ENCODE data around the gene COL9A3.
A peak's percentile ranks its signal among the peaks of the same experiment; 100 is the strongest.

Gene COL9A3

DNA sequence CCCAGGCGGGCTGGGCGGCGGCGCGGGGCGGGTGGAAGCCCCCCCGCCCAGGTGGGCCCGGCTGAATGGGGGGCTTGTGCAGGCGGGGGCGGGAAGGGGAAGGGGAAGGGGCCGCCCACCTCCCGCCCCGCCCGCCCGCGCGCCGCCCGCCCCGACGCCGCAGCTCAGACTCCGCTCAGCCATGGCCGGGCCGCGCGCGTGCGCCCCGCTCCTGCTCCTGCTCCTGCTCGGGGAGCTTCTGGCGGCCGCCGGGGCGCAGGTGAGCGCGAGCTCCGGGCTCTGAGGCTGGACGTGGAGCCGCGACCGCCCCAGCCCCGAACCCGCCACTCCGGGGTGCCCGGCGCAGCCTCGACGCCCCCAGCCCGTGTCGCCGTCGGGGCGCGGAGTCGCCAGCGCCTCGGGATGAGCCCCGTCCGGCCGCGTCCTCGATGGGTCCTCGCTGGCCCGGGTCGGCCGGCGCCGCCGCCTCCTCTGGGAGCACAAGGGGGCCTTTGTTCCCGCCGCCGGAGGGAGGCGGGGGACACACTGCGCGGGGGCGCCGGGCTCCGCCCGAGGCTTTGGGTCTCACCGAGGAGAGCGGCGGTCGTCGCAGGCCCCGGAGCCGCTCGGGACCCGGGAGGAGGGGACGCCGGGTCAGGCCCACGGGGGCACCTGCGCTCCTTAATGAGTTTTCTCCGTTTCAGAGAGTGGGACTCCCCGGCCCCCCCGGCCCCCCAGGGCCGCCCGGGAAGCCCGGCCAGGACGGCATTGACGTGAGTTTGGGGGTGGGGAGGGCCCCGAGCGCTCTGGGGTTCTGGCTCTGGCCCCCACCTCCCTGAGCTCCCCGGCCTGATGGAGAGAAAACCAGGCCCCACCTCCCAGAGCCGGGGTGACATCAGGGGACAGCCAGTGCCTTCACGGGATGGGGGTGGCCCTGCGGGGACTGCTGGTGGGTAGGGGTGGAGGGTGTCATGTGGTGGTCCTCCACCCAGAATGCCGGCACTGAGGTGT is at the start of gene COL9A3:
Gene COL9A3, plus strand, starts transcription at position 167 of the 990 bp plus-strand sequence. Its CDS starts 15 bp downstream, at position 182.
- DNase-seq = no peak

- DNase-seq = no peak
Observed at GRCh38 chr20:62768234-62768546, 48.7 kb upstream of the COL9A3 start.

GRCh38 chr20:62768551-62769287 is 48.1 kb upstream of the COL9A3 start:
- DNase-seq = no peak

GRCh38 chr20:62769346-62770071 is 47.3 kb upstream of the COL9A3 start:
- DNase-seq = no peak

- no peak for DNase-seq
Observed at GRCh38 chr20:62770111-62770910, 46.5 kb upstream of the COL9A3 start.

DNA sequence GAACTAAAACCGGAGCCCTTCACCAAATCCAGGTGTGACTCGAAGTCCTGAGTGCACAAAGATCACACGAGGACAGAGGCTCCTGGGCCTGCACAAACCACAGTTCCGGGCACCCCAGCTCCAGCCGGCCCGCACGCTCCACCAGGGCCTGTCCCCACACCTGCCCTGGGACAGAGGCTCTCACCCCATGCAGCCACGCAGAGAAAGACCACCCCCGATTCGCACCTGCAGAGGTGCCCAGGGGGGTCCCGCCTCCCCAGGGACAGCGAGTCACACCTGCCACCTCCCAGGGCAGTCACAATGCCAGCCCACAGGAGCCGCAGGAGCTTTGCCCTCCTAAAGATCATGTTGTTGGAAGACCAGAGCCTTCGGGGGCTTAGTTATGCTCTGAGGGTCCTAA is 45.9 kb upstream of the COL9A3 start:
- DNase-seq = no peak

DNA sequence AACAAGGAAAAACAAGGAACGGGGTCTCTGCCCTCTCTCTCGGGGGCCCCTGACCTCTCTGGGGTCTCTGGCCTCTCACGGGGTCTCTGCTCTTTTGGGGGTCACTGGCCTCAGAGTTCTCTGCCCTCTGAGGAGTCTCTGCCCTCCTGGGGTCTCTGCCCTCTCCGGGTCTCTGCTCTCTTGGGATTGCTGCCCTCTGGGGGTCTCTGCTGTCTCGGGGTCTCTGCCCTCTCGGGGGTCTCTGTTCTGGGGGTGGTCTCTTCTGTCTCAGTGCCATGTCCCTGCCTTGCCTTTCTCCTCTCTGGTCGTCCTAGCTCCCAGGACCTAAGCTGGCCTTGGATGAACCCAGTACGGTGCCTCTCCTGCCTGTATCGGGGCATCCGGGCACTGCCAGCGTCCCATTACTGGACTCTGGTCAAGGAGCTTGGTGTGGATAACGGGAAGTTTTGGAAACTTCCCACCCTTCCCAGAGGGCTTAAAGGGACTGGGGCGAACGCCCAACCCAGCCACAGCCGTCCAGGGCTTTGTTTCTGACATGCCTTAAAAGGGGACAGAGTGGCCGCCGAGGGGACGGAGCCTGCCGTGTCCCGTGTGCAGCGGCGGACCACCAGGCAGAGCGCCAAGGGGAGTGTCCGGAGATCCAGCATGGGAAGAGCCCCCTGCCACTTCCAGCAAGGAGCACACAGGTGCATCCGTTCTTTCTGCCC is 45.3 kb upstream of the COL9A3 start:
- DNase-seq = no peak

- no peak for DNase-seq
Observed at GRCh38 chr20:62772103-62772611, 44.7 kb upstream of the COL9A3 start.

- no peak for DNase-seq
Observed at GRCh38 chr20:62772619-62772989, 44.2 kb upstream of the COL9A3 start.

DNA sequence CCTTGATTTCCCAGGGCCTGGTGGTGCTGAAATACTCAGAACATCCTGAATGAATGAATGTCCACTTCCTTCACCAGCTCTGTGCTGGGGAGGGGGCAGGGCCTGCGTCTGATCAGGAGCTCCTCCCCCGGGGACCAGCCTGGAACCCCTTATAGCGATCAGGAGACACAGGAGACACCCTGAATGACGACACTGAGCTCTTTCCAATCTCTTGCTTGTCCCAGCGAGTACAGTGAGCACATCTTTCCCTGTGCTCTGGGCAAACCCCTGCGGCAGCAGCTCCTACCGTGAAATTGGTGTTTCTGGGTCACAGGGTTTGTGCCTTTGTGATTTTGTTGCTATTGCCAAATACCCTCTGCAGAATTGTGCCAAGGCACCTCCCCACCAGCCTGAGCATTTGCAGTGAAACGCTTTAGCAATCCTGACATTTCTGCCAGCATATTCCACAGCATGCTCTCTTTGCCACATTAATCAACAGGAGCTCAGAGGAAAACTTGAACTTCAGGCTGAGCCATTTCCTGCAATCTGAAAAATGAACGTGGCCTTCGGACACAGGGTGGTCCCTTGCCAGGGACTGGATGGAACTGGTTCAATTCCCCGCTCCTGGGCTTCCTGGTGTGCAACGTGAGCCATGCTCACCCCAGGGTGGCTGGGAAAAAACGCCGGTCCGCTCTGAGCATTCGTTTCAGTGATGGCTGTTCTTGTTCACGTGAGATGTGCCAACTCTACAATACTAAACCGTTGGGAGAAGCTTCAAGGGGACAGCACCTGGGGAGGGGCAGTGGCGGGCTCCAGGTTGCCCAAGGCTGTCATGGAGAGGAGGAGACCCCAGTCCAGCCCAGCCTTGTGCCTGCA is 43.6 kb upstream of the COL9A3 start:
- DNase-seq = no peak

GRCh38 chr20:62773845-62774714 is 42.8 kb upstream of the COL9A3 start:
- no peak for DNase-seq

GRCh38 chr20:62774762-62775161 is 42.1 kb upstream of the COL9A3 start:
- DNase-seq = no peak

GRCh38 chr20:62775206-62775605 is 41.6 kb upstream of the COL9A3 start:
- DNase-seq = no peak

GRCh38 chr20:62776035-62776691 is 40.7 kb upstream of the COL9A3 start:
- no peak for DNase-seq

DNA sequence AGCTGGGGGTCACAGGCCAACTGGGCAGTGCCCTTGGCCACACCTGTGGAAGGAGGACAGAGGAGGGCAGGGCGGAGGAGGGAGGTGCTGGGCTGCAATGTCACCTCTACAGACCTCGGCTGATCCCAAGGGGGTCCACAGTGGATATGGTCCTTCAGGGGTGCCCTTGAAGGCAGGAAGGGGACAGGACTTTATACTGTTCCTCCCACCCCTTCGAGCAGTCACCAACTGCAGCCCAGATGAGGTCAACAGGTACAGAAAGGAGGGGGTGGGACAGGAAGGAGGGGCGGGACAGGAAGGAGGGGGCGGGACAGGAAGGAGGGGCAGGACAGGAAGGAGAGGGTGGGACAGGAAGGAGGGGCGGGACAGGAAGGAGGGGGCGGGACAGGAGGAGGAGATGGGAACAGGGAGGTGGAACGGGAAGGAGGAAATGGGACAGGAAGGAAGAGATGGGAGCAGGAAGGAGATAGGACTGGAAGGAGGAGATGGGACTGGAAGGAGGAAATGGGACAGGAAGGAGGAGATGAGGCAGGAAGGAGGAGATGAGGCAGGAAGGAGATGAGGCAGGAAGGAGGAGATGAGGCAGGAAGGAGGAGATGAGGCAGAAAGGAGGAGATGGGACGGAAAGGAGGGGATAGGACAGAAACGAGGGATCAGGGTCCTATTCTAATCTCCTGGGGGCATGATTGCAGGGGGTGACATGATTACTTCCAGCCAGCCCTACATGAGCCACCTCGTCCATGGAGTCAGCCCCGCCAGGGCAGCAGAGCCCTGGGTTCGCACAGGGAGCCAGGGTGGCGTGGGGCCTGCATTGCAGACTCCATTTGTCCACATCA is 39.9 kb upstream of the COL9A3 start:
- DNase-seq = peak; percentile 24

DNA sequence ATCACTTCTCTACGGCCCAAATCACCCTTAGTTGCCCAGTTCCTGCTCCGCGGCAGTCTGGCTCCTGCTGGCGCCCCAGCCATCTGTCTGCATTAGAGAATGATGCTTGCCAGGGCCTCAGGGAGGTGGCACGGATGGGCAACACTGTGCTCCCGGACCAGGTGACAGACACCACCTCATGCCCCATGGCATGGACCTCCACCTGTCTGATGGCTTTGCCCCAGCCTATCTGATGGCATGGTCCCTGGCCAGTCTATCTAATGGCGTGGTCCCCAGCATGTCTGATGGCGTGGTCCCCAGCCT is 39.4 kb upstream of the COL9A3 start:
- DNase-seq = no peak

GRCh38 chr20:62778058-62778457 is 38.8 kb upstream of the COL9A3 start:
- no peak for DNase-seq
